SK-N-SH treated with all-trans-retinoic acid at 6 μM for 48 hours (cell line): Measurements from ENCODE around the gene FAM171A1.

Source experiments
- ATAC-seq: fragments of 200-7000 bp; cut with Tn5 transposase; 3 replicates; pipeline ENCODE4 v1.9.1; 2020; ENCODE audit warnings: mild to moderate bottlenecking, moderate library complexity
- ARNTL ChIP-seq: fragments of 450-650 bp; formaldehyde crosslinking; IDR thresholded peaks from 2 replicates; pipeline ENCODE4 v1.5.0; 2020; ENCODE audit warnings: low read depth, mild to moderate bottlenecking, moderate library complexity, borderline replicate concordance
- BACH2 ChIP-seq: fragments of 250-450 bp; sonication (Bioruptor Pico); IDR thresholded peaks from 2 replicates; pipeline ENCODE4 v1.9.0; 2021; ENCODE audit warnings: mild to moderate bottlenecking, borderline replicate concordance
- CREB5 ChIP-seq: fragments of 250-450 bp; sonication (Bioruptor Pico); IDR thresholded peaks from 2 replicates; pipeline ENCODE4 v1.5.1; 2020; ENCODE audit warnings: low read depth, mild to moderate bottlenecking, moderate library complexity
- CSDC2 ChIP-seq: fragments of 250-450 bp; sonication (Bioruptor Pico); IDR thresholded peaks from 2 replicates; pipeline ENCODE4 v1.5.0; 2020; ENCODE audit warnings: mild to moderate bottlenecking, moderate library complexity
- ESRRG ChIP-seq: fragments of 250-450 bp; sonication (Bioruptor Pico); IDR thresholded peaks from 2 replicates; pipeline ENCODE4 v1.6.1; 2021; ENCODE audit warnings: mild to moderate bottlenecking
- GLIS3 ChIP-seq: fragments of 250-450 bp; sonication (Bioruptor Pico); IDR thresholded peaks from 2 replicates; pipeline ENCODE4 v1.5.0; 2020; ENCODE audit warnings: mild to moderate bottlenecking, moderate library complexity
- OSR1 ChIP-seq: fragments of 250-450 bp; sonication (Bioruptor Pico); IDR thresholded peaks from 2 replicates; pipeline ENCODE4 v1.8.0; 2022; ENCODE audit warnings: moderate library complexity, mild to moderate bottlenecking, inconsistent platforms
- PPARA ChIP-seq: fragments of 250-450 bp; sonication (Bioruptor Pico); IDR thresholded peaks from 2 replicates; pipeline ENCODE4 v1.5.0; 2020; ENCODE audit warnings: mild to moderate bottlenecking, borderline replicate concordance
- SNAI2 ChIP-seq: fragments of 250-450 bp; sonication (Bioruptor Pico); IDR thresholded peaks from 2 replicates; pipeline ENCODE4 v1.5.0; 2020; ENCODE audit warnings: mild to moderate bottlenecking, moderate library complexity
- TOX ChIP-seq: fragments of 250-450 bp; sonication (Bioruptor Pico); IDR thresholded peaks from 2 replicates; pipeline ENCODE4 v1.8.0; 2021; ENCODE audit warnings: mild to moderate bottlenecking, moderate library complexity, borderline replicate concordance
- TSHZ2 ChIP-seq: fragments of 250-450 bp; sonication (Bioruptor Pico); IDR thresholded peaks from 2 replicates; pipeline ENCODE4 v1.5.0; 2020; ENCODE audit warnings: mild to moderate bottlenecking, moderate library complexity
- ZFP30 ChIP-seq: fragments of 450-650 bp; formaldehyde crosslinking; IDR thresholded peaks from 2 replicates; pipeline ENCODE4 v1.5.0; 2022; ENCODE audit warnings: mild to moderate bottlenecking, moderate library complexity
- ZNF565 ChIP-seq: fragments of 450-650 bp; formaldehyde crosslinking; conservative IDR thresholded peaks from 2 replicates; pipeline ENCODE4 v1.5.0; 2020; ENCODE audit warnings: low read depth, mild to moderate bottlenecking, moderate library complexity
- ZNF70 ChIP-seq: fragments of 450-650 bp; formaldehyde crosslinking; IDR thresholded peaks from 2 replicates; pipeline ENCODE4 v1.5.0; 2020; ENCODE audit warnings: mild to moderate bottlenecking, moderate library complexity
- ZNF8 ChIP-seq: fragments of 450-650 bp; formaldehyde crosslinking; IDR thresholded peaks from 2 replicates; pipeline ENCODE4 v1.5.0; 2020; ENCODE audit warnings: mild to moderate bottlenecking, moderate library complexity
- TF ChIP-seq, protein P1 (sequence below): fragments of 250-450 bp; sonication (Bioruptor Pico); IDR thresholded peaks from 2 replicates; pipeline ENCODE4 v1.5.1; 2021; ENCODE audit warnings: mild to moderate bottlenecking, moderate library complexity
- TF ChIP-seq, protein P2 (sequence below): fragments of 250-450 bp; sonication (Bioruptor Pico); IDR thresholded peaks from 2 replicates; pipeline ENCODE4 v1.8.0; 2020; ENCODE audit warnings: mild to moderate bottlenecking, moderate library complexity, borderline replicate concordance
- TF ChIP-seq, protein P3 (sequence below): fragments of 250-450 bp; sonication (Bioruptor Pico); IDR thresholded peaks from 2 replicates; pipeline ENCODE4 v1.8.0; 2021; ENCODE audit warnings: low read depth, mild to moderate bottlenecking, moderate library complexity, borderline replicate concordance

FAM171A1 gene

DNA sequence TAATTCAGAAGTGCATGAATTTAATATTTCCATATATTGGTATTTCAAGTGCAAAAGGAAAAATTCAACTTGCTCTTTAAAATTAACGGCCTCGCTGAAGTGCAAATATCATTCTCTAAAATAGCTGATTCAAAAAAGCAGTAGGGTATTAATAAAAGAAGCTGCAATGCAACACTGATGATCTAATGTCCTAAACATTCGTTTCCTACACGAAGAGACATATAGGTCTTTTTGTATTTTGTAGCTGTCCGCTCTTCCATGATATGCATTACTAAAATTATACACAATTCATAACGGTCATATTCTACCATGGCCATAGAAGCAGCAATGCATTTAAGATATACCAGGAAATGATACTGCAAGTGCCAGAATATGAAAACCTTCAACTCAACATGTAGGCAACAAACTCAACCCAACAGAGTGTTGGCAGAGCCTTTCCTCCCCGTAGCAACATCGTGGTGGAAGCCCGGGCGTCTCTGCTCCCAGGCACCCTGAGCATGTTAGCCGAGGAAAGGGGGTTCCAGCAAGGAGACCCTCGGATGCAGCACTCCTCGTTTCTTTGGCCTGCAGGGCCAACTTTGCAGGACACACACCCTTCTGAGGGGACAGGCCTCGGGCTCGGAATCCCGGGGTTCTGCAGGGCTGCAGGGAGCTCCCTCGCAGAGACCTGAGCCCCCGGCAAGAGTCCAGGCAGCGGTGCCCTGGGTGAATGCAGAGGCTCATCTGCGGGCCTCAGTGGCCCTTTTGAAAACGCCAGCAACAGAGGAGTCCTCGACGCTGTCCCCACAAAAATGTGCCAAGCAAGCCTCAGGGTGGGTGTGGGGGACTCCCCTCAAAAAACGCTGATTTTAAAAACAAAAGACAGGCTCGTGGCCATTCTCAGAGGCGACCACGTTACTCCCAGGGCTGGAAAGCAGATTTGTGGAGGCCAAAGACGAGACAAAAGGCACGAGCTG lies 1.6 kb downstream of the FAM171A1 start:
- TF ChIP-seq GLIS3 (no peak), ZFP30 (no peak), TSHZ2 (no peak), TOX (CRISPR knock-in tag) (no peak), SNAI2 (CRISPR knock-in tag) (no peak), CSDC2 (CRISPR knock-in tag) (no peak), ZNF8 (CRISPR knock-in tag) (no peak), ARNTL (no peak), BACH2 (CRISPR knock-in tag) (no peak)
- TF ChIP-seq, protein P1, sequence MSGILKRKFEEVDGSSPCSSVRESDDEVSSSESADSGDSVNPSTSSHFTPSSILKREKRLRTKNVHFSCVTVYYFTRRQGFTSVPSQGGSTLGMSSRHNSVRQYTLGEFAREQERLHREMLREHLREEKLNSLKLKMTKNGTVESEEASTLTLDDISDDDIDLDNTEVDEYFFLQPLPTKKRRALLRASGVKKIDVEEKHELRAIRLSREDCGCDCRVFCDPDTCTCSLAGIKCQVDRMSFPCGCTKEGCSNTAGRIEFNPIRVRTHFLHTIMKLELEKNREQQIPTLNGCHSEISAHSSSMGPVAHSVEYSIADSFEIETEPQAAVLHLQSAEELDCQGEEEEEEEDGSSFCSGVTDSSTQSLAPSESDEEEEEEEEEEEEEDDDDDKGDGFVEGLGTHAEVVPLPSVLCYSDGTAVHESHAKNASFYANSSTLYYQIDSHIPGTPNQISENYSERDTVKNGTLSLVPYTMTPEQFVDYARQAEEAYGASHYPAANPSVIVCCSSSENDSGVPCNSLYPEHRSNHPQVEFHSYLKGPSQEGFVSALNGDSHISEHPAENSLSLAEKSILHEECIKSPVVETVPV (CRISPR knock-in tag) = no peak
- TF ChIP-seq, protein P2, sequence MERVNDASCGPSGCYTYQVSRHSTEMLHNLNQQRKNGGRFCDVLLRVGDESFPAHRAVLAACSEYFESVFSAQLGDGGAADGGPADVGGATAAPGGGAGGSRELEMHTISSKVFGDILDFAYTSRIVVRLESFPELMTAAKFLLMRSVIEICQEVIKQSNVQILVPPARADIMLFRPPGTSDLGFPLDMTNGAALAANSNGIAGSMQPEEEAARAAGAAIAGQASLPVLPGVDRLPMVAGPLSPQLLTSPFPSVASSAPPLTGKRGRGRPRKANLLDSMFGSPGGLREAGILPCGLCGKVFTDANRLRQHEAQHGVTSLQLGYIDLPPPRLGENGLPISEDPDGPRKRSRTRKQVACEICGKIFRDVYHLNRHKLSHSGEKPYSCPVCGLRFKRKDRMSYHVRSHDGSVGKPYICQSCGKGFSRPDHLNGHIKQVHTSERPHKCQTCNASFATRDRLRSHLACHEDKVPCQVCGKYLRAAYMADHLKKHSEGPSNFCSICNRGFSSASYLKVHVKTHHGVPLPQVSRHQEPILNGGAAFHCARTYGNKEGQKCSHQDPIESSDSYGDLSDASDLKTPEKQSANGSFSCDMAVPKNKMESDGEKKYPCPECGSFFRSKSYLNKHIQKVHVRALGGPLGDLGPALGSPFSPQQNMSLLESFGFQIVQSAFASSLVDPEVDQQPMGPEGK = no peak
- TF ChIP-seq, protein P3, sequence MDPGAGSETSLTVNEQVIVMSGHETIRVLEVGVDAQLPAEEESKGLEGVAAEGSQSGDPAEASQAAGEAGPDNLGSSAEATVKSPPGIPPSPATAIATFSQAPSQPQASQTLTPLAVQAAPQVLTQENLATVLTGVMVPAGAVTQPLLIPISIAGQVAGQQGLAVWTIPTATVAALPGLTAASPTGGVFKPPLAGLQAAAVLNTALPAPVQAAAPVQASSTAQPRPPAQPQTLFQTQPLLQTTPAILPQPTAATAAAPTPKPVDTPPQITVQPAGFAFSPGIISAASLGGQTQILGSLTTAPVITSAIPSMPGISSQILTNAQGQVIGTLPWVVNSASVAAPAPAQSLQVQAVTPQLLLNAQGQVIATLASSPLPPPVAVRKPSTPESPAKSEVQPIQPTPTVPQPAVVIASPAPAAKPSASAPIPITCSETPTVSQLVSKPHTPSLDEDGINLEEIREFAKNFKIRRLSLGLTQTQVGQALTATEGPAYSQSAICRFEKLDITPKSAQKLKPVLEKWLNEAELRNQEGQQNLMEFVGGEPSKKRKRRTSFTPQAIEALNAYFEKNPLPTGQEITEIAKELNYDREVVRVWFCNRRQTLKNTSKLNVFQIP = no peak
- ATAC-seq = peak; percentile 75

DNA sequence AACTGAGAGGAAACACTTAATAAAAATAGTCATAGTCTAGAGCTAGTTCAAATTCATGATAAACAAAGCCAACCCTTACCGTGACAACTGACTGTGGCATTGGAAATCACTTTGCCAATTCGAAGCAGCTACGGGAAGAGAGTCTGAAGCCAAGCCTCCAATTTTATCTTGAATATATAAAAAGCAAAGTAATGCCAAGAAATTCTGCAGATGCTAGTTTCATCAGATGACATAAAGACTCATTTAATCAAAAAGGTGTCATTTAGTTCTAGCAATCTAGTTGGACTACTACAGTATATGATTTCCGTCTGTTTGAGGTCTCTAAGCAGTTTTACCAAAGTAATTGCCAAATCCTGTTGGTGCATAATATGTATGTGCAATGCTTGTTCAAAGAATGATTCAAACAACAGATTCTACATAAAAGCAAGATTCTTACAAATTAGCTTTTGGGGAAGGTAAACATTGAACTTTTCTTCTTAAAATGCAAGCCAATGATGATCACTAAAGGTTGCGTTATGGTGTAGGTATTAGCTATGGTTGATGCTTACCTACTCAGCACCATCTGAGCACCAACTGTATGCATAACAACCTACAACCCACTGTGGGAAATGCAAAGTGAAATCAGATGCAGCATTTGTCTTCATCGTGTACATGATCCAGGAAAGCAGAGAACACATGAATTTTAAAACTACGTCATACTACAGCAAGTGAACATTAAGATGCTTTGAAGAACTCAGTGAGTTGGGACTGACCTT lies 2.8 kb downstream of the FAM171A1 start:
- no peak for ATAC-seq
- TF ChIP-seq ZFP30 (no peak), ZNF70 (CRISPR knock-in tag) (no peak)

- ATAC-seq = no peak
- TF ChIP-seq TSHZ2 (no peak), PPARA (no peak), ESRRG (CRISPR knock-in tag) (no peak), CREB5 (CRISPR knock-in tag) (no peak), ZNF565 (CRISPR knock-in tag) (no peak), OSR1 (CRISPR knock-in tag) (no peak), ZFP30 (no peak), ZNF70 (CRISPR knock-in tag) (no peak), SNAI2 (CRISPR knock-in tag) (no peak), ZNF8 (CRISPR knock-in tag) (no peak)
- TF ChIP-seq, protein P2 = no peak
- TF ChIP-seq, protein P1 (CRISPR knock-in tag) = no peak
These were observed 3.6 kb downstream of the FAM171A1 start for GRCh38 chr10:15367296-15368085.
